ENCODE data around the gene EPHA6. TPM values are rescaled to one million over a fixed set of nuclear protein-coding genes. Genes with fewer than 3 reads are reported as not detected.

EPHA6 gene
- total RNA-seq, 1 experiment from 2014 or later = 0.61 TPM

DNA sequence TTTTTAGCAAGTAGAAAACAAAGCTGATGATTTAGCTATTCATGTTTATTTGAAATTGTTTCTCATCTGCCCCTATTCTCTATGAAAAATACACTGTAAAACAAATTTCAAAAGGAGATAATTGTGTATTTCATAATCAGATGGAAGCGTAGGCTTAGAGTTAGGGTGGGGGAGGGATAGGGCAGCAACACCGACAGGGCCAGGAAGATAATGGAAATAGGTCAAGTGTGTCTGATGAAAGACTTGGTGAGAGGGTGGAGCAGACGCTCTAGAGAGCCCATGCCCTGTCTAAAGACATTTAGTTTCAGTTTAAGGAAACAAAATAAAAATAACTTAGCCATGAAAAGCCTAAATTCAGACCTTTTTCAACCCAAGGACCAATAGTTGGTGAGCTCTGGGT lies 898.5 kb downstream of the EPHA6 start:
- H2BK15ac ChIP-seq (ENCODE audit: low read depth, low read length) = no peak overlapping the region
- H3K27ac ChIP-seq (ENCODE audit: insufficient read length, low read depth, low read length) = no peak overlapping the region
- no peak overlapping the region for H4K91ac ChIP-seq (ENCODE audit: insufficient read length, low read depth, low read length)
- peaks cover 11 to 12% of the 10 kb centered on the region in 2 experiments for H3K4me1 Mint-ChIP-seq
- no peak overlapping the region for H3K56ac ChIP-seq (ENCODE audit: insufficient read length, low read depth, low read length)
- H3K79me2 ChIP-seq (ENCODE audit: insufficient read depth, low read length) = no peaks in the 10 kb centered on the region
- H3T11ph ChIP-seq (ENCODE audit: low read length) = no peak overlapping the region
- H2AK5ac ChIP-seq (ENCODE audit: insufficient read length, low read length) = no peak overlapping the region
- no peak overlapping the region for H3K14ac ChIP-seq (ENCODE audit: insufficient read depth, low read length)
- H3K36me3 Mint-ChIP-seq (ENCODE audit: insufficient read depth in 1 of 3, low read depth in 3 of 3) = peaks cover 10 to 23% (median 14%) of the 10 kb centered on the region in 3 experiments
- peaks cover 12 to 23% of the 10 kb centered on the region in 2 experiments for H3K9me3 Mint-ChIP-seq
- no peak overlapping the region for H4K5ac ChIP-seq (ENCODE audit: insufficient read length, low read depth, low read length)
- H2BK12ac ChIP-seq (ENCODE audit: insufficient read length, low read depth, low read length) = no peak overlapping the region
- no peak overlapping the region for H2BK5ac ChIP-seq (ENCODE audit: insufficient read length, low read length)
- no CpG with 5 or more reads among the region's 3 CpGs for WGBS (ENCODE audit: extremely low coverage, insufficient read length, low lambda C conversion rate)
- no peaks in the 10 kb centered on the region for H3K23me2 ChIP-seq (ENCODE audit: insufficient read length, low read depth, low read length, poor library complexity, severe bottlenecking)
- H3K4me2 ChIP-seq (ENCODE audit: insufficient read depth, insufficient read length, low read length) = no peak overlapping the region
- no peaks in the 10 kb centered on the region for H3K79me1 ChIP-seq (ENCODE audit: insufficient read depth, low read depth, low read length, poor library complexity, severe bottlenecking)
- no peak overlapping the region for H3K18ac ChIP-seq (ENCODE audit: insufficient read length, low read depth, low read length)
- no peak overlapping the region for H3K27ac Mint-ChIP-seq
- DNase-seq = no peak
- no peaks in the 10 kb centered on the region for H3K9me3 ChIP-seq (ENCODE audit: control insufficient read depth, low read depth, low read length)
- H3K4me1 ChIP-seq (ENCODE audit: insufficient read depth, low read length) = no peaks in the 10 kb centered on the region
- no peak overlapping the region for H2BK20ac ChIP-seq (ENCODE audit: low read depth, low read length, poor library complexity, severe bottlenecking)
- H4K20me1 ChIP-seq (ENCODE audit: control insufficient read depth, insufficient read depth, insufficient read length) = no peaks in the 10 kb centered on the region
- no peaks in the 10 kb centered on the region for H3K27me3 ChIP-seq (ENCODE audit: insufficient read depth, low read length)
- H3K4ac ChIP-seq (ENCODE audit: low read depth, low read length) = no peak overlapping the region
- H4K8ac ChIP-seq (replicated peaks; ENCODE audit: insufficient read length, low read depth, low read length) = no peak overlapping the region
- no peak overlapping the region for H2BK120ac ChIP-seq (ENCODE audit: low read depth, low read length, poor library complexity, severe bottlenecking)
- peaks cover 2% of the 10 kb centered on the region; the same call in 1 of the 2 replicates for H3K27me3 Mint-ChIP-seq (ENCODE audit: low read depth)
- H3K23ac ChIP-seq (ENCODE audit: insufficient read length, low read depth, low read length) = no peak overlapping the region
- H2AFZ ChIP-seq (ENCODE audit: low read length) = no peak overlapping the region
- H3K9ac ChIP-seq (ENCODE audit: extremely low read depth, insufficient read length, low read length) = no peak overlapping the region
- H3K4me3 Mint-ChIP-seq = no peak overlapping the region
- TF ChIP-seq, protein P1, sequence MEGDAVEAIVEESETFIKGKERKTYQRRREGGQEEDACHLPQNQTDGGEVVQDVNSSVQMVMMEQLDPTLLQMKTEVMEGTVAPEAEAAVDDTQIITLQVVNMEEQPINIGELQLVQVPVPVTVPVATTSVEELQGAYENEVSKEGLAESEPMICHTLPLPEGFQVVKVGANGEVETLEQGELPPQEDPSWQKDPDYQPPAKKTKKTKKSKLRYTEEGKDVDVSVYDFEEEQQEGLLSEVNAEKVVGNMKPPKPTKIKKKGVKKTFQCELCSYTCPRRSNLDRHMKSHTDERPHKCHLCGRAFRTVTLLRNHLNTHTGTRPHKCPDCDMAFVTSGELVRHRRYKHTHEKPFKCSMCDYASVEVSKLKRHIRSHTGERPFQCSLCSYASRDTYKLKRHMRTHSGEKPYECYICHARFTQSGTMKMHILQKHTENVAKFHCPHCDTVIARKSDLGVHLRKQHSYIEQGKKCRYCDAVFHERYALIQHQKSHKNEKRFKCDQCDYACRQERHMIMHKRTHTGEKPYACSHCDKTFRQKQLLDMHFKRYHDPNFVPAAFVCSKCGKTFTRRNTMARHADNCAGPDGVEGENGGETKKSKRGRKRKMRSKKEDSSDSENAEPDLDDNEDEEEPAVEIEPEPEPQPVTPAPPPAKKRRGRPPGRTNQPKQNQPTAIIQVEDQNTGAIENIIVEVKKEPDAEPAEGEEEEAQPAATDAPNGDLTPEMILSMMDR (conservative IDR thresholded peaks at IDR 0.05) = no peak
